Stimulated activated memory B cell treated with anti-CD40 and anti-IgM and Interleukin-4, amounts not matched to agents 10 μg/mL and 1 μg/mL and 100 μg/mL, for 72 hours (primary cell): ENCODE data around the gene SCUBE1.

ENCODE experiments used
- ATAC-seq: fragments of 150-1000 bp; cut with Tn5 transposase; 2 replicates; pipeline ENCODE4 v1.10.0; 2021
- H3K27ac Mint-ChIP-seq: one replicate; pipeline ENCODE4 v1.8.0; 2022; ENCODE audit warnings: mild to moderate bottlenecking, mixed read lengths
- H3K27me3 Mint-ChIP-seq: one replicate; pipeline ENCODE4 v1.8.0; 2022; ENCODE audit warnings: mixed read lengths
- H3K36me3 Mint-ChIP-seq: one replicate; pipeline ENCODE4 v1.8.0; 2022; ENCODE audit warnings: mixed read lengths
- H3K4me1 Mint-ChIP-seq: one replicate; pipeline ENCODE4 v1.8.0; 2022; ENCODE audit warnings: mixed read lengths
- H3K4me3 Mint-ChIP-seq: one replicate; pipeline ENCODE4 v1.8.0; 2022; ENCODE audit warnings: mild to moderate bottlenecking, moderate library complexity, mixed read lengths
- H3K9me3 Mint-ChIP-seq: one replicate; pipeline ENCODE4 v1.8.0; 2022; ENCODE audit warnings: mixed read lengths

The SCUBE1 gene

GRCh38 chr22:43202756-43203410, 140.3 kb downstream of the SCUBE1 start:
- Mint-ChIP-seq H3K9me3 (peaks cover 5% of the 10 kb centered on the region), H3K4me1 (peaks cover 15% of the 10 kb centered on the region)

GRCh38 chr22:43202326-43202725, 140.8 kb downstream of the SCUBE1 start:
- Mint-ChIP-seq H3K27ac (no peak overlapping the region), H3K9me3 (peaks cover 5% of the 10 kb centered on the region), H3K27me3 (peaks cover 53% of the 10 kb centered on the region), H3K36me3 (no peaks in the 10 kb centered on the region), H3K4me1 (peaks cover 10% of the 10 kb centered on the region), H3K4me3 (no peak overlapping the region)
- no peak for ATAC-seq

More at GRCh38 chr22:43202756-43203410, 140.3 kb downstream of the SCUBE1 start:
- Mint-ChIP-seq H3K36me3 (no peaks in the 10 kb centered on the region), H3K27ac (no peak overlapping the region), H3K4me3 (no peak overlapping the region), H3K27me3 (peaks cover 53% of the 10 kb centered on the region)
- ATAC-seq = no peak

GRCh38 chr22:43201486-43202219, 141.5 kb downstream of the SCUBE1 start:
- peaks cover 9% of the 10 kb centered on the region for H3K4me1 Mint-ChIP-seq
- peaks cover 51% of the 10 kb centered on the region for H3K27me3 Mint-ChIP-seq
- peaks cover 5% of the 10 kb centered on the region for H3K9me3 Mint-ChIP-seq
- H3K4me3 Mint-ChIP-seq = no peak overlapping the region
- H3K27ac Mint-ChIP-seq = no peak overlapping the region
- ATAC-seq = no peak
- no peaks in the 10 kb centered on the region for H3K36me3 Mint-ChIP-seq

GRCh38 chr22:43200555-43200954, 142.6 kb downstream of the SCUBE1 start:
- Mint-ChIP-seq H3K36me3 (no peaks in the 10 kb centered on the region), H3K4me1 (no peaks in the 10 kb centered on the region), H3K4me3 (no peak overlapping the region), H3K27me3 (peaks cover 40% of the 10 kb centered on the region), H3K9me3 (no peaks in the 10 kb centered on the region), H3K27ac (no peak overlapping the region)
- no peak for ATAC-seq

- Mint-ChIP-seq H3K36me3 (no peaks in the 10 kb centered on the region), H3K27me3 (peaks cover 40% of the 10 kb centered on the region), H3K9me3 (no peaks in the 10 kb centered on the region), H3K4me3 (no peak overlapping the region), H3K27ac (no peak overlapping the region), H3K4me1 (no peaks in the 10 kb centered on the region)
- ATAC-seq = no peak
Observed at GRCh38 chr22:43200031-43200430, 143.1 kb downstream of the SCUBE1 start.

GRCh38 chr22:43199541-43199940, 143.6 kb downstream of the SCUBE1 start:
- Mint-ChIP-seq H3K4me1 (no peaks in the 10 kb centered on the region), H3K4me3 (no peak overlapping the region), H3K36me3 (no peaks in the 10 kb centered on the region), H3K27me3 (peaks cover 40% of the 10 kb centered on the region), H3K27ac (no peak overlapping the region), H3K9me3 (no peaks in the 10 kb centered on the region)
- no peak for ATAC-seq

- Mint-ChIP-seq H3K36me3 (no peaks in the 10 kb centered on the region), H3K27me3 (peaks cover 40% of the 10 kb centered on the region), H3K4me1 (no peaks in the 10 kb centered on the region), H3K27ac (no peak overlapping the region), H3K4me3 (no peak overlapping the region), H3K9me3 (no peaks in the 10 kb centered on the region)
- ATAC-seq = no peak
Observed at GRCh38 chr22:43198936-43199335, 144.2 kb downstream of the SCUBE1 start.

- Mint-ChIP-seq H3K9me3 (no peaks in the 10 kb centered on the region), H3K36me3 (no peaks in the 10 kb centered on the region), H3K27ac (no peak overlapping the region), H3K4me1 (no peaks in the 10 kb centered on the region), H3K4me3 (no peak overlapping the region), H3K27me3 (peaks cover 40% of the 10 kb centered on the region)
- ATAC-seq = no peak
Observed at GRCh38 chr22:43198126-43198525, 145.0 kb downstream of the SCUBE1 start.

GRCh38 chr22:43197271-43197941, 145.8 kb downstream of the SCUBE1 start:
- no peak overlapping the region for H3K4me3 Mint-ChIP-seq
- H3K9me3 Mint-ChIP-seq = no peaks in the 10 kb centered on the region
- H3K27me3 Mint-ChIP-seq = peaks cover 40% of the 10 kb centered on the region
- no peaks in the 10 kb centered on the region for H3K36me3 Mint-ChIP-seq
- no peaks in the 10 kb centered on the region for H3K4me1 Mint-ChIP-seq
- no peak overlapping the region for H3K27ac Mint-ChIP-seq
- no peak for ATAC-seq

- peaks cover 4% of the 10 kb centered on the region for H3K4me1 Mint-ChIP-seq
- no peak overlapping the region for H3K27ac Mint-ChIP-seq
- H3K9me3 Mint-ChIP-seq = peaks cover 4% of the 10 kb centered on the region
- H3K36me3 Mint-ChIP-seq = no peaks in the 10 kb centered on the region
- no peak overlapping the region for H3K4me3 Mint-ChIP-seq
- ATAC-seq = no peak
- H3K27me3 Mint-ChIP-seq = no peaks in the 10 kb centered on the region
Observed at GRCh38 chr22:43191831-43192230, 151.3 kb downstream of the SCUBE1 start.

- Mint-ChIP-seq H3K27ac (peak overlapping the region; percentile 9), H3K27me3 (no peaks in the 10 kb centered on the region), H3K9me3 (peaks cover 4% of the 10 kb centered on the region), H3K36me3 (peaks cover 6% of the 10 kb centered on the region), H3K4me1 (peaks cover 25% of the 10 kb centered on the region), H3K4me3 (peak overlapping the region; percentile 13)
- ATAC-seq = no peak
Observed at GRCh38 chr22:43188829-43189545, 154.2 kb downstream of the SCUBE1 start.

- H3K4me3 Mint-ChIP-seq = peak overlapping the region; percentile 83
- peaks cover 26% of the 10 kb centered on the region for H3K4me1 Mint-ChIP-seq
- peak; percentile 95 for ATAC-seq
- H3K9me3 Mint-ChIP-seq = peaks cover 4% of the 10 kb centered on the region
- no peaks in the 10 kb centered on the region for H3K27me3 Mint-ChIP-seq
- H3K36me3 Mint-ChIP-seq = peaks cover 11% of the 10 kb centered on the region
- peak overlapping the region; percentile 96 for H3K27ac Mint-ChIP-seq
Observed at GRCh38 chr22:43187171-43188099, 155.7 kb downstream of the SCUBE1 start.

- Mint-ChIP-seq H3K4me3 (peak within 1 kb of the TSS; percentile 83), H3K36me3 (peaks cover 16% of the 10 kb centered on the region), H3K27me3 (no peaks in the 10 kb centered on the region), H3K4me1 (peaks cover 26% of the 10 kb centered on the region), H3K27ac (peak within 1 kb of the TSS; percentile 96), H3K9me3 (peaks cover 4% of the 10 kb centered on the region)
- ATAC-seq = peak; percentile 76
Observed at GRCh38 chr22:43186272-43187170, 156.7 kb downstream of the SCUBE1 start, which contains the start of gene TTLL12. Gene TTLL12 (minus strand): TSS chr22:43187134. CDS start chr22:43187069, 65 bp downstream.
